ENCODE data around the gene SCGB1C2.
"Not testable (repeated sequence)": the region's sequence is repeated elsewhere in the genome, so short reads cannot be mapped to it uniquely, and the experiment has no call there.

SCGB1C2 gene

DNA sequence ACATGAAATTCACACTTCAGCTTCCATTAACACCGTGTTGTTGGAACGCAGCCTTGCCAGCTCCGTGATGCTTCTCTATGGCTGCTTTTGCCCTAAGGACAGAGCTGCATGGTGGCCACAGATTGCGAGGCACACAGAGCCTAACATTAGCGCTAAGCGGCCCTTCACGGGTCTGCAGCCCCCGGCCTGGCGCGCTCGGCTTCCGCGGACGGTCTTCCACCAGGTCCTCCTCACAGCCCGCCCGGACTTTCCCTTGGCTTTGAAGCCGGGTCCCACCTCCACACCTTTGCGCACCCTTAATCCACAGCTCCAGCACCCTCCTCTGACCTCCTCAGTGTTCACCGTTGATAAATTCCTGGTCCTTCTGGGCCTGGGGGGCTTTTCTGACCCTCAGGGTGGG lies 19.6 kb downstream of the SCGB1C2 start:
- H3K4me2 ChIP-seq = no peak overlapping the region
- H4K20me1 ChIP-seq = no peaks in the 10 kb centered on the region
- no peaks in the 10 kb centered on the region for H3K9me3 ChIP-seq
- H3K36me3 ChIP-seq = no peaks in the 10 kb centered on the region
- no peak for TF ChIP-seq Cebpa-rat (IDR thresholded peaks at IDR 0.05)
- no peak overlapping the region for H3K27ac ChIP-seq
- no peaks in the 10 kb centered on the region for H3K27me3 ChIP-seq
- no peak overlapping the region for H3K9ac ChIP-seq
- no peaks in the 10 kb centered on the region for H3K4me1 ChIP-seq
- H3K4me3 ChIP-seq = no peak overlapping the region

DNA sequence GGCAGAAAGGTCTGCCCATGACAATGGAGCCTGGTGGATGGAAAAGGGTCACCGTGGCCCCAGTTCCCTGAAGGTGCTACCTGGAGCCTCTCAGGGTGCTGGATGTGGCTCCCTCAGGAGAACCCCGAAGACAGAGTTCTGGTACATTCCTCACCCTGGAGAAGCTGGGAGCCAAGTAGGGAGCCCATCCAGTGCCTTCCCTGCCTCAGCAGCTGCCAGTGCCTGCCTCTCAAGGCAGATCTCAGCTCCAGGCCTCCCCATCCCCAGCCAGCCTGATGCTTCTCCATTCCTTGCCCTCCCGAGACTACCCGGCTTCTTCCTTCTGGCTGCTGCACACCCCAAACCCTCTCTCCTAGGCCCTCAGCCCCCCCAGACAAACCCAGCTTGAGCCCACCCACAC lies 20.5 kb downstream of the SCGB1C2 start:
- Histone ChIP-seq H3K27ac (no peak overlapping the region), H4K20me1 (no peaks in the 10 kb centered on the region), H3K9me3 (no peaks in the 10 kb centered on the region), H3K9ac (no peak overlapping the region), H3K27me3 (no peaks in the 10 kb centered on the region), H3K4me3 (no peak overlapping the region), H3K4me1 (no peaks in the 10 kb centered on the region), H3K4me2 (no peak overlapping the region), H3K36me3 (no peaks in the 10 kb centered on the region)
- TF ChIP-seq Cebpa-rat (IDR thresholded peaks at IDR 0.05) = no peak

DNA sequence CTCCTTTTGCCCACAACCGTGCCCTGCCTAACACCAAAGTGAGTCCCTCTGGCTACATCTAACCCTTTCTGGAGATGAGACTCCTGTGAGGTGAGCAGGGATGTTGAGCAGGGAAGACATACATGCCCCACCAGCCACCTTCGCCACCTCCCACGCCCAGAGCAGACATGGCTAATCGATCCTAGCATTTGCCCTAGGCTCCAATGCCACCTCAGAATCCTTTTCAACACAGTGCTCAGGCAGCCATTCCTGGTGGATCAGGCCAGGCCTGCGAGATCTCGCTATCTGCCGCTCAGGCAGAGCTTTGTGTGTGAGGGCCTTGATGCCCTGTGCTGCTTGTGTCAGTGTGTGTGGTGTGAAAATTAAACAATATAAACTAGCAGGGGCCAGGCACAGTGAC lies 21.0 kb downstream of the SCGB1C2 start:
- TF ChIP-seq Cebpa-rat (IDR thresholded peaks at IDR 0.05) = no peak
- no peaks in the 10 kb centered on the region for H3K27me3 ChIP-seq

DNA sequence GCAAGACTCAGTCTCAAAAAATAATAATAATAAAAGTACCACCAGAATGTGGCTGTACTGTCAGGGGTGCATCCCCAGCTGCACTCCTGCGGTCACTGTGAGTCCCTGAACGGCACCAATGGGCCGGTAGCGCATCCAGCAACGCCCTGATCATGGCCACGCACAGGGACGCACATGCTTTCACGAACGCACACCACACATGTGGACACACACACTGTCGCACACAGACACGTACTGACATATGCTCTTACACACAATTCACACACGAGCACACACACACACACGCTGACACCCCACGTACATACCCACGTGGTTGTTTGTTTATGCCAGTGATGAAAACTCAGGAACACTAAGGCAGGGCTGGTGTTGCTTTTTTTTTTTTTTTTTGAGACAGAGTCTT lies 22.2 kb downstream of the SCGB1C2 start:
- Histone ChIP-seq H3K4me1 (peaks cover 8% of the 10 kb centered on the region; the same call in 1 of the 2 replicates), H3K9ac (no peak overlapping the region), H3K36me3 (no peaks in the 10 kb centered on the region), H3K9me3 (no peaks in the 10 kb centered on the region), H3K4me2 (no peak overlapping the region), H3K27me3 (no peaks in the 10 kb centered on the region), H4K20me1 (no peaks in the 10 kb centered on the region), H3K4me3 (no peak overlapping the region), H3K27ac (no peak overlapping the region)
- no peak for TF ChIP-seq Cebpa-rat (IDR thresholded peaks at IDR 0.05)

More for the DNA sequence above, 21.0 kb downstream of the SCGB1C2 start:
- no peak overlapping the region for H3K4me3 ChIP-seq
- no peak overlapping the region for H3K4me2 ChIP-seq
- H3K9ac ChIP-seq = no peak overlapping the region
- H3K27ac ChIP-seq = no peak overlapping the region
- H3K36me3 ChIP-seq = no peaks in the 10 kb centered on the region
- H3K4me1 ChIP-seq = no peaks in the 10 kb centered on the region
- no peaks in the 10 kb centered on the region for H4K20me1 ChIP-seq
- no peaks in the 10 kb centered on the region for H3K9me3 ChIP-seq

DNA sequence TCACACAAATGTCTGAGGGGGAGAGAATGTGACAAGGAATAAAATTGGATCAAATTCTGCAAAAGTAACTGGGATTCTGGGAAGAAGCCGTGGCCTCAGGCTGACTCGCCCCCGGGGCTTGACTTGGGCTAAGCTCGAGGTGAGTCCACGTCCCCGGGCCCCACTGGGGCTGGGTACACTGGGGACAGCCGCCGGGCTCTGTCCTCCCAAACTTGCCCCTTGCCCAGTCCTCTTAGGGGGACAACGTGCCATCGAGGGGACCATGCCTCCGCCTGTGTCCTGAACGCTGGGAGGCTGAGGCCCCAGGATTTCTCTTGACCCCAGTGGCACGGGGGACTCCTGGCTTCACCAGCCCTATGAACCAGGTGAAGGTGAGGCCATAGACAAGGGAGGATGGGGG lies 23.0 kb downstream of the SCGB1C2 start:
- Histone ChIP-seq H3K36me3 (no peaks in the 10 kb centered on the region), H4K20me1 (no peaks in the 10 kb centered on the region), H3K4me2 (no peak overlapping the region), H3K27me3 (no peaks in the 10 kb centered on the region), H3K27ac (no peak overlapping the region), H3K9ac (no peak overlapping the region), H3K4me1 (peaks cover 16% of the 10 kb centered on the region; the same call in 1 of the 2 replicates), H3K4me3 (no peak overlapping the region), H3K9me3 (no peaks in the 10 kb centered on the region)
- TF ChIP-seq Cebpa-rat (IDR thresholded peaks at IDR 0.05) = no peak

DNA sequence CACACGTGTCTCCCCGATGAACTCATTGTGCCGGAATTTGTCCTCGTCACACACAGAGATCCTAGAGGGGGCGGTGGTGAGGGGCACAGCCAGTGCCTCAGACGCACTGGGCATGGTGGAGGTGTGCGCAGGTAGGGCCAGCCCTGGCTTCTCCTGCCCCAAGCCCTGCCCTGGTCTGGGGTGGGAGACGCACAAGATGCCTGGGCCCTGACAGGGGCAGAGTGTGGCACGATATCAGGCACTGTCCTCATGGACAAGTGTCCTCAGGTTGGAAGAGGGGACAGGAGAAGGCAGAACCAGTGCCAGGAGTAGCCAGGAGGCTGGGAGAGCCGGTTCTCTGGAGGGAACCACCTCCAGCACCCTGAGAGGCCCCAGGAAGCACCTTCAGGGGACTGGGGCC lies 24.1 kb downstream of the SCGB1C2 start:
- Histone ChIP-seq H3K36me3 (no peaks in the 10 kb centered on the region), H3K9me3 (no peaks in the 10 kb centered on the region), H3K4me2 (no peak overlapping the region), H3K4me3 (no peak overlapping the region), H4K20me1 (no peaks in the 10 kb centered on the region), H3K4me1 (peaks cover 18% of the 10 kb centered on the region; the same call in 1 of the 2 replicates), H3K27ac (no peak overlapping the region), H3K27me3 (no peaks in the 10 kb centered on the region), H3K9ac (no peak overlapping the region)
- TF ChIP-seq Cebpa-rat (IDR thresholded peaks at IDR 0.05) = no peak

DNA sequence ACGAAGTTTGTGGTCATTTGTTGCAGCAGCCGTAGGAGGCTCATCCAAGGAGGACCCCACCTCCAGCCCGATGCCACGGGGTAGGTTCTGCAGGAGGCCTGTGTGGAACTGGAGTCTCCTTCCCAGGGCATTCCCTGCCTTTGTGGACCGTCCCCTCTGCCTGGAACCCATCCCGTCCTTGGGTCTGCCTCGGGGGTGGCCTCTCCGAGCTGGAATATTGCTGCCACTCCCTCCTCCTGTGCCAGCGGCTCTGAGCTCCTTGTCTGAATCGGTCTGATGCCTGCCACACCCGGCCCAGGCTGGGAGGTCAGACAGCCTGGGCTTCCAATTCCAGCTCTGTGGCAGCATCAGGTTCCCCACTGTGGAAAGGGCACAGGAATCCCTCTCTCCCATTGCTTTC lies 25.3 kb downstream of the SCGB1C2 start:
- TF ChIP-seq Cebpa-rat (IDR thresholded peaks at IDR 0.05) = no peak
- Histone ChIP-seq H3K9me3 (no peaks in the 10 kb centered on the region), H3K4me3 (no peak overlapping the region), H3K4me2 (no peak overlapping the region), H3K9ac (no peak overlapping the region), H3K27me3 (no peaks in the 10 kb centered on the region), H3K4me1 (peaks cover 18% of the 10 kb centered on the region; the same call in 1 of the 2 replicates), H4K20me1 (no peaks in the 10 kb centered on the region), H3K27ac (no peak overlapping the region), H3K36me3 (no peaks in the 10 kb centered on the region)

DNA sequence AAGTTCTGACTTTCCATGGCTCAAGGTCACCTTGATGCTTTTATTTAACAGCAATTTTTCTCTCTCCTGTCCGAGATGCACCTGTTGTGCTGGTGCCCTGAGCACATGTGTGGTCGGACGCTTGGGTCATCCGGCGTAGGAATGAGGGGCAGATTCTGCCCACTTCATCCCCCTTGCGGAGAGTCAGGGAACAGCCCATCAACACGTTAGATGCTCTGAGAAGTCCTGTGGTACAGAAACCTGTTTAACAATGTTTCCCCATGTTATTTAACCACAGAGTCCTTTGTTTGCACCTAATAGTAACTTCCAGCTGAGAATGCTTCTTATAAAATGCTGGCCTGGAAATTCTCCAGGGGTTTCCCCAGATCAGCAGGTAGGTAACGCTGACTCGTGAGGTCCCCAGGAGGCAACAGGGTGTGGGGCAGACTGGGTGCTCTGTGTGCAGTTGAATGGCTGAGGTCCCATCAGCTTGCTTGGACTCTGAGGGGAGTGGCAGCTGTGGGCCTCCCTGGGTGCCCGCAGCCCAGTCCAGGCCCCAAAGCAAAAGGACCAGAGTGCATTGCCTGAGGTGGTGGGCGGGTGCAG lies 26.2 kb downstream of the SCGB1C2 start:
- H3K36me3 ChIP-seq = no peaks in the 10 kb centered on the region
- H3K9ac ChIP-seq = no peak overlapping the region
- H3K4me3 ChIP-seq = no peak overlapping the region
- H3K4me2 ChIP-seq = no peak overlapping the region; the same call in 1 of the 2 replicates
- no peaks in the 10 kb centered on the region for H3K27me3 ChIP-seq
- H3K9me3 ChIP-seq = no peaks in the 10 kb centered on the region
- no peaks in the 10 kb centered on the region for H4K20me1 ChIP-seq
- no peak for TF ChIP-seq Cebpa-rat (IDR thresholded peaks at IDR 0.05)
- no peak overlapping the region for H3K27ac ChIP-seq
- peaks cover 19% of the 10 kb centered on the region for H3K4me1 ChIP-seq

DNA sequence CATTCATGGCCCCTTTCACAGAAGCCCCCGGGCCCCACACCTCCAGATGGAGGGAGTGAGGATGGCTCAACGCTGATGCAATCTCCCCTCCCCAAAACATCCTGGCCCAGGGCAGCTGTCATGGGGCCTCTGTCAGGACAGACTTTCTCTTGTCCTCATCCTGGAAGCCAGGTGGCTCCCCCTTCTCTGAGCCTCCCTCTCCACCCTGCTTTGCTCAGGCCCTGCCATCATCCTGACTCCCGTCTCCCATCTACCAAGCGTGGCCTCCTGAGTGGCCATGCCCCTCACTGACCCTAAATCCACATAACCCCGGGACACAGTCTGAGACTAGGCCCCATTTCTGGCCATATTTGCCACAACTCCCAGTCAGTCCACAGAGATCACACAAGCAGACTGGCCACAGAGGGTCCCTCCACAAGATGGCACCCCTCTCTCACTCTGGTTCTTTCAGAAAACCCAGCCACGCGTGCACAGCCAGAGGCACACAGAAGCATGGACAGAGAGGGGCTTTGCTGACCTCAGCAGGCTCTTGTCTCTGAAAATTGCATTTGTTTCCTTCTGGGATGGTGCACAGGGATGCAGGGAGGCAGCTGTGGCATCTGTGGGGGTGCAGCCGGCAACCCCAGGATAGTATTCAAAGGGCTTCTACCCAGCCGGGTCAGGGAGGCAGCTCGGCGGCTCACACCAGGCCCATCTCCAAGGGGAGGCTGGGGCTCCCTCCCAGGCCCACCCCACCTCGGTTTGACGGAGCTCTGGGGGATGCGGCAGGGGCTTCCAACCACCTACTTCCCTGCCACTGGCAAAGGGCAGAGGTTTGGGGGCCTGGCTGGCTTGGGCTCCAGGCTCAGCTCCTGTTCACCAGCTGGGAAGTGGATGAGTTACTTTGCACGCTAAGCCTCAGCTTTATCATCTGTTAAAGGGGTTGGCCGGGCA lies 27.2 kb downstream of the SCGB1C2 start:
- H3K9ac ChIP-seq = no peak overlapping the region
- no peak overlapping the region; the same call in 1 of the 2 replicates for H3K4me2 ChIP-seq
- H3K27me3 ChIP-seq = no peaks in the 10 kb centered on the region
- no peaks in the 10 kb centered on the region for H3K9me3 ChIP-seq
- no peaks in the 10 kb centered on the region for H4K20me1 ChIP-seq
- H3K27ac ChIP-seq = 0 out of 2 replicates have a peak overlapping the region, but pooled peaks have one; percentile 13
- no peaks in the 10 kb centered on the region for H3K36me3 ChIP-seq
- no peak overlapping the region for H3K4me3 ChIP-seq
- TF ChIP-seq Cebpa-rat (IDR thresholded peaks at IDR 0.05) = no peak
- peaks cover 27% of the 10 kb centered on the region for H3K4me1 ChIP-seq

DNA sequence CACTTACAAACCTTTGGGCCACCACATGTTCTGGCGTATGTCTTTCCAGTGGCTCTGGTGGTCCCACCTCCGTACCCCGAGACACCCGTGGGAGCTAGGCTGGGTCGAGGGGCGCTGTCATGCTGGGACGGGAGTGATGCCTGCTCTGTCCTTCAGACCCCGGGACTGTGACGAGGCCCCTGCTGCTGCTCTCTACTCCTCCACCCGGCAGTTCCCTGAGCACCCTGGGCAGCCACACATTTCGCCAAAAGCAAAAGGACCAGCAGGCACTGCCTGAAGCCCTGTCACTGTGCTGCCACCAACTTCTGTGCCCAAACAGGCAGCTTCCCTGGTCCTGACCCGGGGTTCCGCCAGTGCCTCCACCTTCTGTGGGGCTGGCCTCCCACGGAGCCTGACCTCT lies 28.6 kb downstream of the SCGB1C2 start:
- Histone ChIP-seq H3K4me2 (no peak overlapping the region), H3K9ac (no peak overlapping the region), H3K4me1 (peaks cover 27% of the 10 kb centered on the region), H4K20me1 (no peaks in the 10 kb centered on the region), H3K27ac (no peak overlapping the region), H3K4me3 (no peak overlapping the region), H3K36me3 (no peaks in the 10 kb centered on the region), H3K9me3 (no peaks in the 10 kb centered on the region), H3K27me3 (no peaks in the 10 kb centered on the region)
- TF ChIP-seq Cebpa-rat (IDR thresholded peaks at IDR 0.05) = no peak

DNA sequence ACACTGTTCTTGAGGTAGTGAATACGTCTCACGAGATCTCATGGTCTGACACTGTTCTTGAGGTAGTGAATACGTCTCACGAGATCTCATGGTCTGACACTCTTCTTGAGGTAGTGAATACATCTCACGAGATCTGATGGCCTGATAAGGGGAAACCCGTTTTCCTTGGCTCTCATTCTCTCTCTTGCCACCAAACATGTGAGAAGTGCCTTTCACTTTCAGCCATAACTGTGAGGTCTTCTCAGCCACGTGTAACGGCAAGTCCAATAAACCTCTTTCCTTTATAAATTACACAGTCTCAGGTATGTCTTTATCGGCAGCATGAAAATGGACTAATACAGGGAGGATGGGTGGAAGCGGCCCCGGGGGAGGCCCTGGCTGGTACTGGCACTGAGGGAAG lies 31.2 kb downstream of the SCGB1C2 start:
- H3K9ac ChIP-seq, H3K27ac ChIP-seq, H4K20me1 ChIP-seq, H3K27me3 ChIP-seq, H3K36me3 ChIP-seq, H3K9me3 ChIP-seq, H3K4me3 ChIP-seq: not testable (repeated sequence)
- Histone ChIP-seq H3K4me2 (peak overlapping the region; percentile 19; the same call in 1 of the 2 replicates), H3K4me1 (peaks cover 38% of the 10 kb centered on the region)

All from BLaER1 (cell line).